Liver (tissue), 9 donors: ENCODE measurements around the gene MAP1LC3B. TPM values are rescaled to one million over a fixed set of nuclear protein-coding genes. Genes with fewer than 3 reads are reported as not detected.

Experiments
- DNase-seq: peaks from one replicate; pipeline ENCODE4 v3.0.0-alpha.2; 2017; ENCODE audit warnings: low spot score
- H3K27ac ChIP-seq, 2 donors: one replicate each; pipeline ENCODE4 v1.7.0; 2013; ENCODE audit warnings: inconsistent platforms in 2 of 2, low read length in 2 of 2, control low read depth in 1 of 2, low read depth in 1 of 2, mild to moderate bottlenecking in 1 of 2
- H3K27me3 ChIP-seq, 4 donors: one replicate each; pipeline versions ENCODE4 v1.6.1 to v1.7.0; 2013; ENCODE audit warnings: low read length in 3 of 4, inconsistent platforms in 1 of 4, mild to moderate bottlenecking in 1 of 4, moderate library complexity in 1 of 4; ENCODE audit not compliant: control insufficient read depth in 4 of 4, insufficient read depth in 4 of 4
- H3K36me3 ChIP-seq, 4 donors: one replicate each; pipeline versions ENCODE4 v1.6.1 to v1.7.0; 2013; ENCODE audit warnings: low read length in 3 of 4, mild to moderate bottlenecking in 3 of 4, low read depth in 1 of 4, moderate library complexity in 1 of 4; ENCODE audit not compliant: control insufficient read depth in 4 of 4, insufficient read depth in 3 of 4
- H3K4me1 ChIP-seq, 4 donors: one replicate each; pipeline versions ENCODE4 v1.6.1 to v1.7.0; 2013; ENCODE audit warnings: low read length in 3 of 4, mild to moderate bottlenecking in 3 of 4, moderate library complexity in 1 of 4; ENCODE audit not compliant: control insufficient read depth in 4 of 4, insufficient read depth in 4 of 4
- H3K4me3 ChIP-seq, 3 donors: one replicate each; pipeline versions ENCODE4 v1.6.1 to v1.7.0; 2013; ENCODE audit warnings: low read length in 3 of 3, control low read depth in 1 of 3, low read depth in 1 of 3, mild to moderate bottlenecking in 1 of 3
- H3K9ac ChIP-seq, 2 donors: one replicate each; pipeline ENCODE4 v1.7.0; 2013; ENCODE audit warnings: low read length in 2 of 2, mild to moderate bottlenecking in 2 of 2, moderate library complexity in 2 of 2, control low read depth in 1 of 2, low read depth in 1 of 2
- H3K9me3 ChIP-seq, 4 donors: one replicate each; pipeline versions ENCODE4 v1.6.1 to v1.7.0; 2013; ENCODE audit warnings: low read length in 3 of 4; ENCODE audit not compliant: control insufficient read depth in 4 of 4
- EGR1 ChIP-seq, 2 donors: IDR thresholded peaks; 2 replicates each; pipeline ENCODE4 v1.6.1; 2016 to 2018; ENCODE audit warnings: antibody characterized with exemption in 2 of 2, low read depth in 2 of 2
- FOXA1 ChIP-seq: IDR thresholded peaks from 2 replicates; pipeline ENCODE4 v1.6.1; 2016; ENCODE audit warnings: antibody characterized with exemption
- FOXA2 ChIP-seq: IDR thresholded peaks from 2 replicates; pipeline ENCODE4 v1.6.1; 2016; ENCODE audit warnings: antibody characterized with exemption
- JUND ChIP-seq, 2 donors: IDR thresholded peaks; 2 replicates each; pipeline ENCODE4 v1.6.1; 2016; ENCODE audit warnings: antibody characterized with exemption in 2 of 2
- NR2F2 ChIP-seq: IDR thresholded peaks from 2 replicates; pipeline ENCODE4 v1.6.1; 2016; ENCODE audit warnings: antibody characterized with exemption
- SP1 ChIP-seq: IDR thresholded peaks from 2 replicates; pipeline ENCODE4 v1.6.1; 2018; ENCODE audit warnings: antibody characterized with exemption, mild to moderate bottlenecking
- TAF1 ChIP-seq: conservative IDR thresholded peaks from 2 replicates; pipeline ENCODE4 v1.6.1; 2016; ENCODE audit warnings: antibody characterized with exemption, mild to moderate bottlenecking
- YY1 ChIP-seq: IDR thresholded peaks from 2 replicates; pipeline ENCODE4 v1.6.1; 2016; ENCODE audit warnings: antibody characterized with exemption, mild to moderate bottlenecking
- WGBS: extraction: QIAGEN DNeasy Blood & Tissue Kit; methylation state at CpG from one replicate; pipeline ENCODE4 v1.1.7; 2013; 5-methylcytosine and 5-hydroxymethylcytosine counted together
- polyA plus RNA-seq, 2 donors: library from polyadenylated mRNA; stranded (reverse) in 1 of 2; unstranded in 1 of 2; fragments of 200-250 nt in 1 of 2; fragments of >200 nt in 1 of 2; fragmentation: Nextera tagmentation in 1 of 2; extraction: Ambion mirVana in 1 of 2; gene quantifications; one replicate each; pipeline versions ENCODE4 v1.2.1 to v1.2.3, GENCODE V29; 2013 to 2015
- total RNA-seq, 2 donors: library from RNA; depleted of rRNA; stranded (reverse); fragments of >200 nt; gene quantifications; one replicate each; pipeline ENCODE4 v1.2.3, GENCODE V29; 2014
- TF ChIP-seq, protein P1 (sequence below): IDR thresholded peaks from 2 replicates; pipeline ENCODE4 v1.6.1; 2016; ENCODE audit warnings: antibody characterized with exemption
- TF ChIP-seq, protein P2 (sequence below): IDR thresholded peaks from 2 replicates; pipeline ENCODE4 v1.6.1; 2016; ENCODE audit warnings: antibody characterized with exemption
- TF ChIP-seq, protein P3 (sequence below): IDR thresholded peaks from 2 replicates; pipeline ENCODE4 v1.6.1; 2016; ENCODE audit warnings: antibody characterized with exemption, mild to moderate bottlenecking
- donor health status: healthy.
- donor health status: healthy.
- donor health status: healthy.
- donor health status: healthy.
- donor health status: healthy.

The MAP1LC3B gene
- total and polyA plus RNA-seq, 4 donors: 10.3 to 36.3 (median 15.7) TPM

DNA sequence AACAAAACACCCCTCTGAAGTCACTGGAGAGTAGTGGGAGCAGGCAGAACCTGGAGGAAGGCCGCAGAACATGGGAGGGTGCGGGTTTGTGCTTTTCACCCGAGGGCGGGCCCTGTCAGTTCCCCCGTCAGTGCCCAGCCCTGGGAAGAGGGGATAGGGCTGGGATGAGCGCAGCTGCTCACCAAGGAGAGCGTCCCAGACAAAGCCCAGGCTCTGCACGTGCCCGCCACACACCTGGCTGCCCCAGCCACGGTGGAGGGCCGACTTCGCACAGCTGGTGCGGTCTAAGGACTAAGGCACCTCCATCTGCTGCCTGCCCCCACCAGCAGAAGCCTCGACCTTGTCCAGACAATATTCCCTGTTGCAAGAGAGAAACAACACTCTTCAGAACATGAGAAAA lies 61.2 kb downstream of the MAP1LC3B start:
- TF ChIP-seq TAF1 (no peak), SP1 (no peak), FOXA1 (no peak), YY1 (no peak), NR2F2 (no peak), FOXA2 (no peak), EGR1 (IDR thresholded peaks at IDR 0.05; ENCODE audit: low read depth in 2 of 2) (no peak), JUND (IDR thresholded peaks at IDR 0.05) (no peak)
- TF ChIP-seq, protein P1, sequence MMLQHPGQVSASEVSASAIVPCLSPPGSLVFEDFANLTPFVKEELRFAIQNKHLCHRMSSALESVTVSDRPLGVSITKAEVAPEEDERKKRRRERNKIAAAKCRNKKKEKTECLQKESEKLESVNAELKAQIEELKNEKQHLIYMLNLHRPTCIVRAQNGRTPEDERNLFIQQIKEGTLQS: no peak
- TF ChIP-seq, protein P2, sequence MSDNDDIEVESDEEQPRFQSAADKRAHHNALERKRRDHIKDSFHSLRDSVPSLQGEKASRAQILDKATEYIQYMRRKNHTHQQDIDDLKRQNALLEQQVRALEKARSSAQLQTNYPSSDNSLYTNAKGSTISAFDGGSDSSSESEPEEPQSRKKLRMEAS: no peak
- TF ChIP-seq, protein P3, sequence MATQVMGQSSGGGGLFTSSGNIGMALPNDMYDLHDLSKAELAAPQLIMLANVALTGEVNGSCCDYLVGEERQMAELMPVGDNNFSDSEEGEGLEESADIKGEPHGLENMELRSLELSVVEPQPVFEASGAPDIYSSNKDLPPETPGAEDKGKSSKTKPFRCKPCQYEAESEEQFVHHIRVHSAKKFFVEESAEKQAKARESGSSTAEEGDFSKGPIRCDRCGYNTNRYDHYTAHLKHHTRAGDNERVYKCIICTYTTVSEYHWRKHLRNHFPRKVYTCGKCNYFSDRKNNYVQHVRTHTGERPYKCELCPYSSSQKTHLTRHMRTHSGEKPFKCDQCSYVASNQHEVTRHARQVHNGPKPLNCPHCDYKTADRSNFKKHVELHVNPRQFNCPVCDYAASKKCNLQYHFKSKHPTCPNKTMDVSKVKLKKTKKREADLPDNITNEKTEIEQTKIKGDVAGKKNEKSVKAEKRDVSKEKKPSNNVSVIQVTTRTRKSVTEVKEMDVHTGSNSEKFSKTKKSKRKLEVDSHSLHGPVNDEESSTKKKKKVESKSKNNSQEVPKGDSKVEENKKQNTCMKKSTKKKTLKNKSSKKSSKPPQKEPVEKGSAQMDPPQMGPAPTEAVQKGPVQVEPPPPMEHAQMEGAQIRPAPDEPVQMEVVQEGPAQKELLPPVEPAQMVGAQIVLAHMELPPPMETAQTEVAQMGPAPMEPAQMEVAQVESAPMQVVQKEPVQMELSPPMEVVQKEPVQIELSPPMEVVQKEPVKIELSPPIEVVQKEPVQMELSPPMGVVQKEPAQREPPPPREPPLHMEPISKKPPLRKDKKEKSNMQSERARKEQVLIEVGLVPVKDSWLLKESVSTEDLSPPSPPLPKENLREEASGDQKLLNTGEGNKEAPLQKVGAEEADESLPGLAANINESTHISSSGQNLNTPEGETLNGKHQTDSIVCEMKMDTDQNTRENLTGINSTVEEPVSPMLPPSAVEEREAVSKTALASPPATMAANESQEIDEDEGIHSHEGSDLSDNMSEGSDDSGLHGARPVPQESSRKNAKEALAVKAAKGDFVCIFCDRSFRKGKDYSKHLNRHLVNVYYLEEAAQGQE: no peak
- H3K4me3 ChIP-seq: no peak overlapping the region
- H3K27me3 ChIP-seq: no peaks in the 10 kb centered on the region
- no peak overlapping the region for H3K27ac ChIP-seq
- no peaks in the 10 kb centered on the region for H3K9me3 ChIP-seq
- no peak overlapping the region for H3K9ac ChIP-seq
- peaks cover 0 to 19% (median 9%) of the 10 kb centered on the region in 4 donors for H3K4me1 ChIP-seq
- no peak for DNase-seq
- WGBS: 94% methylated on average over 14 of the region's 14 CpGs
- H3K36me3 ChIP-seq: peaks cover 1 to 41% (median 16%) of the 10 kb centered on the region in 4 donors

Other genes starting within 250 kb of the MAP1LC3B start
- gene C16orf95, start 74.9 kb upstream of the MAP1LC3B start, total RNA-seq: 1 to 10 TPM; 2.0 to 5.0 TPM
- 1 to 10 TPM; 4.1 to 6.2 TPM for gene C16orf95, start 74.9 kb upstream of the MAP1LC3B start, polyA plus RNA-seq
- 10 to 100 TPM; 14.3 to 30.3 TPM for gene FBXO31, start 8.6 kb upstream of the MAP1LC3B start, total RNA-seq
- 10 to 100 TPM; 13.2 to 21.8 TPM for gene FBXO31, start 8.6 kb upstream of the MAP1LC3B start, polyA plus RNA-seq
- 10 to 100 TPM in 1 of 2 donors, 1 to 10 TPM in 1; 7.1 to 21.7 TPM for gene ZCCHC14, start 100.7 kb downstream of the MAP1LC3B start, total RNA-seq
- 1 to 10 TPM; 6.3 to 8.9 TPM for gene ZCCHC14, start 100.7 kb downstream of the MAP1LC3B start, polyA plus RNA-seq
- under 1 TPM; under 0.01 to 0.09 TPM for gene JPH3, start 210.2 kb downstream of the MAP1LC3B start, total RNA-seq
- under 1 TPM; 0.02 to 0.06 TPM for gene JPH3, start 210.2 kb downstream of the MAP1LC3B start, polyA plus RNA-seq